K562 (cell line): ENCODE data around the gene CDC45. TPM values are rescaled to one million over a fixed set of nuclear protein-coding genes. Genes with fewer than 3 reads are reported as not detected.
A peak's percentile ranks its signal among the peaks of the same experiment; 100 is the strongest.

ENCODE experiments used
- DDX20 ChIP-seq: fragments of 450-650 bp; IDR thresholded peaks from 2 replicates; pipeline ENCODE4 v1.6.1; 2016; ENCODE audit warnings: missing genetic modification characterization, low read depth, mild to moderate bottlenecking, missing compliant biosample characterization, moderate library complexity
- ERF ChIP-seq: fragments of 450-650 bp; formaldehyde crosslinking; IDR thresholded peaks from 2 replicates; pipeline ENCODE4 v1.4.0; 2020; ENCODE audit warnings: mild to moderate bottlenecking, mixed read lengths
- GATAD2B ChIP-seq: fragments of 450-650 bp; IDR thresholded peaks from 2 replicates; pipeline ENCODE4 v1.6.1; 2017; ENCODE audit warnings: mild to moderate bottlenecking, borderline replicate concordance
- PCBP2 ChIP-seq: fragments of 200-400 bp; formaldehyde crosslinking; IDR thresholded peaks from 2 replicates; pipeline ENCODE4 v1.6.1; 2018; ENCODE audit warnings: low read length, low read depth, mild to moderate bottlenecking, moderate library complexity; ENCODE audit not compliant: poor library complexity, severe bottlenecking
- POU5F1 ChIP-seq: fragments of 150-350 bp; IDR thresholded peaks from 2 replicates; pipeline ENCODE4 v1.6.1; 2014; ENCODE audit warnings: borderline replicate concordance, low read length, low read depth, mild to moderate bottlenecking; ENCODE audit not compliant: partially characterized antibody
- PTRF ChIP-seq: fragments of 450-650 bp; IDR thresholded peaks from 2 replicates; pipeline ENCODE4 v1.6.1; 2016; ENCODE audit warnings: mild to moderate bottlenecking, missing genetic modification characterization, missing compliant biosample characterization
- RUNX1 ChIP-seq: sonication (generic); IDR thresholded peaks from 2 replicates; pipeline ENCODE4 v1.6.1; 2016; ENCODE audit warnings: antibody characterized with exemption, low read depth
- SMAD3 ChIP-seq: fragments of 450-650 bp; formaldehyde crosslinking; conservative IDR thresholded peaks from 2 replicates; pipeline ENCODE4 v1.4.0; 2020; ENCODE audit warnings: mild to moderate bottlenecking
- SMARCC2 ChIP-seq: fragments of 450-650 bp; IDR thresholded peaks from 2 replicates; pipeline ENCODE4 v1.6.1; 2017; ENCODE audit warnings: antibody characterized with exemption, moderate library complexity, mild to moderate bottlenecking, low read depth
- SMARCE1 ChIP-seq: fragments of 450-650 bp; IDR thresholded peaks from 2 replicates; pipeline ENCODE4 v1.7.1; 2016; ENCODE audit warnings: mild to moderate bottlenecking
- SNIP1 ChIP-seq: fragments of 450-650 bp; IDR thresholded peaks from 2 replicates; pipeline ENCODE4 v1.7.1; 2017; ENCODE audit warnings: low read depth, mild to moderate bottlenecking
- TAF9B ChIP-seq: fragments of 450-650 bp; IDR thresholded peaks from 2 replicates; pipeline ENCODE4 v1.6.1; 2018; ENCODE audit warnings: mild to moderate bottlenecking; ENCODE audit not compliant: partially characterized antibody
- ZFPM2 ChIP-seq: fragments of 250-450 bp; sonication (Bioruptor Pico); IDR thresholded peaks from 2 replicates; pipeline ENCODE4 v1.5.1; 2022; ENCODE audit warnings: mild to moderate bottlenecking
- ZNF584 ChIP-seq: fragments of 200-800 bp; sonication (Bioruptor generic); IDR thresholded peaks from 2 replicates; pipeline ENCODE4 v1.6.1; 2016; ENCODE audit warnings: low read depth, mild to moderate bottlenecking, missing genetic modification characterization, missing compliant biosample characterization
- polyA plus RNA-seq, 8 experiments: library from polyadenylated mRNA; depleted of rRNA in 4 of 8; stranded (reverse) in 5 of 8; unstranded in 3 of 8; fragments of >200 nt; fragmentation: Nextera tagmentation in 2 of 8; fragmentation: Illumina TruSeq in 1 of 8; extraction: Ambion mirVana in 2 of 8; extraction: Trizol in 1 of 8; gene quantifications; 2 replicates each; pipeline versions ENCODE4 v1.2.1 to v1.2.3, GENCODE V29; 2011 to 2014; ENCODE audit warnings: inconsistent platforms in 1 of 8, missing spikeins in 1 of 8
- total RNA-seq, 7 experiments: library from RNA; depleted of rRNA in 6 of 7; stranded (reverse); fragments of >200 nt in 6 of 7; fragmentation: Illumina TruSeq in 2 of 7; extraction: Trizol in 2 of 7; gene quantifications; 2 replicates each; pipeline versions ENCODE4 v1.2.1 to v1.2.3, GENCODE V29; 2011 to 2021; ENCODE audit warnings: low replicate concordance in 1 of 7
- TF ChIP-seq, protein P1 (sequence below): fragments of 450-650 bp; IDR thresholded peaks from 2 replicates; pipeline ENCODE4 v1.6.1; 2018; ENCODE audit warnings: mild to moderate bottlenecking, low read depth; ENCODE audit not compliant: partially characterized antibody
- TF ChIP-seq, protein P2 (sequence below): sonication (generic); formaldehyde crosslinking; IDR thresholded peaks from 2 replicates; pipeline ENCODE4 v1.8.1; 2023; ENCODE audit warnings: mild to moderate bottlenecking, missing genetic modification reagents, moderate library complexity
- TF ChIP-seq, protein P3 (sequence below), 3 experiments: IDR thresholded peaks in 2 of 3; conservative IDR thresholded peaks in 1 of 3; 2 replicates each; pipeline ENCODE4 v1.5.1; 2011 to 2012; ENCODE audit warnings: low read length in 3 of 3, mild to moderate bottlenecking in 3 of 3, control low read depth in 2 of 3, improper control_type of control experiment in 1 of 3, inconsistent platforms in 1 of 3, low read depth in 1 of 3, mixed read lengths in 1 of 3, moderate library complexity in 1 of 3; ENCODE audit not compliant: insufficient read depth in 2 of 3
- TF ChIP-seq, protein P4 (sequence below): fragments of 450-650 bp; IDR thresholded peaks from 2 replicates; pipeline ENCODE4 v1.6.1; 2016; ENCODE audit warnings: low read depth, mild to moderate bottlenecking, moderate library complexity

The CDC45 gene
- total and polyA plus RNA-seq, 9 of the 15 experiments (the other 6 are each of a cell fraction or from before 2014, with no cell fraction given) = 251 to 580 (median 410) TPM

DNA sequence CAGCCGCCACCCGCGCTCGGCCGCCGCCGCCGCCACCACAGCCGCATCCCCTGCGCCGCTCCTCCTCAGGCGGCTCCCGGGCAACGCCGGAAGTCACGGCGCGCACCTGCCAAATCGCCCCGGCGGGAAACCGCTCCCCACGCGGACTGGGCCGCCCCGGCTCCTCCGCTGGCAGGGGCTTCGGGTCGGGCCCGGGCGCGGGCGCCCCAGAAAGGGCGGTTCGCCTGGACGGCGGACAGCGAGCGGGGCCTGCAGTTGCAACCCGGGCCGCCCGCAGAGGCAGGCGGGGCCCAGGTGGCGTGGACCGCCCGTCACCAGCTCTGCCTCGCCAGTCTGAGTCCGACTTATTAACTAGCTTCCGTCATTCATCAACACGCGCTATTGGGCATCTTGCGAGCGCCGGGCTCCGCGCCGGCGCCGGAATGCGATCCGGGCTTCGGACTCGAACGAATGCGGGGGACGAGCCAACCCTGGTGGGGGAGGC is 48.0 kb upstream of the CDC45 start, which contains the start of gene HIRA (continued):
- no peak; the same call in 1 of the 2 replicates for TF ChIP-seq SMAD3 (CRISPR knock-in tag)
- TF ChIP-seq ERF (CRISPR knock-in tag) = peak; percentile 98
- 0 out of 2 replicates have a peak, but pooled peaks have one; percentile 14 for TF ChIP-seq ZFPM2
- no peak for TF ChIP-seq ZNF584 (CRISPR knock-in tag)
- no peak for TF ChIP-seq RUNX1
- TF ChIP-seq, protein P1, sequence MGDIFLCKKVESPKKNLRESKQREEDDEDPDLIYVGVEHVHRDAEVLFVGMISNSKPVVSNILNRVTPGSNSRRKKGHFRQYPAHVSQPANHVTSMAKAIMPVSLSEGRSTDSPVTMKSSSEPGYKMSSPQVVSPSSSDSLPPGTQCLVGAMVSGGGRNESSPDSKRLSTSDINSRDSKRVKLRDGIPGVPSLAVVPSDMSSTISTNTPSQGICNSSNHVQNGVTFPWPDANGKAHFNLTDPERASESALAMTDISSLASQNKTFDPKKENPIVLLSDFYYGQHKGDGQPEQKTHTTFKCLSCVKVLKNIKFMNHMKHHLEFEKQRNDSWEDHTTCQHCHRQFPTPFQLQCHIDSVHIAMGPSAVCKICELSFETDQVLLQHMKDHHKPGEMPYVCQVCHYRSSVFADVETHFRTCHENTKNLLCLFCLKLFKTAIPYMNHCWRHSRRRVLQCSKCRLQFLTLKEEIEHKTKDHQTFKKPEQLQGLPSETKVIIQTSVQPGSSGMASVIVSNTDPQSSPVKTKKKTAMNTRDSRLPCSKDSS = no peak
- TF ChIP-seq, protein P2, sequence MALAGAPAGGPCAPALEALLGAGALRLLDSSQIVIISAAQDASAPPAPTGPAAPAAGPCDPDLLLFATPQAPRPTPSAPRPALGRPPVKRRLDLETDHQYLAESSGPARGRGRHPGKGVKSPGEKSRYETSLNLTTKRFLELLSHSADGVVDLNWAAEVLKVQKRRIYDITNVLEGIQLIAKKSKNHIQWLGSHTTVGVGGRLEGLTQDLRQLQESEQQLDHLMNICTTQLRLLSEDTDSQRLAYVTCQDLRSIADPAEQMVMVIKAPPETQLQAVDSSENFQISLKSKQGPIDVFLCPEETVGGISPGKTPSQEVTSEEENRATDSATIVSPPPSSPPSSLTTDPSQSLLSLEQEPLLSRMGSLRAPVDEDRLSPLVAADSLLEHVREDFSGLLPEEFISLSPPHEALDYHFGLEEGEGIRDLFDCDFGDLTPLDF (CRISPR knock-in tag) = no peak; the same call in 1 of the 2 replicates
- no peak for TF ChIP-seq SMARCC2
- no peak for TF ChIP-seq DDX20 (tag)
- no peak for TF ChIP-seq TAF9B
- TF ChIP-seq PCBP2 = no peak
- TF ChIP-seq POU5F1 = peak; percentile 36
- TF ChIP-seq SMARCE1 = no peak
- TF ChIP-seq GATAD2B = no peak
- no peak for TF ChIP-seq SNIP1
- TF ChIP-seq PTRF = no peak
- TF ChIP-seq, protein P3, sequence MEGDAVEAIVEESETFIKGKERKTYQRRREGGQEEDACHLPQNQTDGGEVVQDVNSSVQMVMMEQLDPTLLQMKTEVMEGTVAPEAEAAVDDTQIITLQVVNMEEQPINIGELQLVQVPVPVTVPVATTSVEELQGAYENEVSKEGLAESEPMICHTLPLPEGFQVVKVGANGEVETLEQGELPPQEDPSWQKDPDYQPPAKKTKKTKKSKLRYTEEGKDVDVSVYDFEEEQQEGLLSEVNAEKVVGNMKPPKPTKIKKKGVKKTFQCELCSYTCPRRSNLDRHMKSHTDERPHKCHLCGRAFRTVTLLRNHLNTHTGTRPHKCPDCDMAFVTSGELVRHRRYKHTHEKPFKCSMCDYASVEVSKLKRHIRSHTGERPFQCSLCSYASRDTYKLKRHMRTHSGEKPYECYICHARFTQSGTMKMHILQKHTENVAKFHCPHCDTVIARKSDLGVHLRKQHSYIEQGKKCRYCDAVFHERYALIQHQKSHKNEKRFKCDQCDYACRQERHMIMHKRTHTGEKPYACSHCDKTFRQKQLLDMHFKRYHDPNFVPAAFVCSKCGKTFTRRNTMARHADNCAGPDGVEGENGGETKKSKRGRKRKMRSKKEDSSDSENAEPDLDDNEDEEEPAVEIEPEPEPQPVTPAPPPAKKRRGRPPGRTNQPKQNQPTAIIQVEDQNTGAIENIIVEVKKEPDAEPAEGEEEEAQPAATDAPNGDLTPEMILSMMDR (IDR thresholded peaks at IDR 0.05 in 2 of 3, conservative IDR thresholded peaks at IDR 0.05 in 1 of 3; ENCODE audit: insufficient read depth in 2 of 3, low read depth in 1 of 3, low read length in 3 of 3) = peak in 1 of 3 experiments; percentile 29; a peak in 3 of 6 replicates
- TF ChIP-seq, protein P4, sequence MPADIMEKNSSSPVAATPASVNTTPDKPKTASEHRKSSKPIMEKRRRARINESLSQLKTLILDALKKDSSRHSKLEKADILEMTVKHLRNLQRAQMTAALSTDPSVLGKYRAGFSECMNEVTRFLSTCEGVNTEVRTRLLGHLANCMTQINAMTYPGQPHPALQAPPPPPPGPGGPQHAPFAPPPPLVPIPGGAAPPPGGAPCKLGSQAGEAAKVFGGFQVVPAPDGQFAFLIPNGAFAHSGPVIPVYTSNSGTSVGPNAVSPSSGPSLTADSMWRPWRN = no peak
